ENCODE data around the gene CD300LF.

DNA sequence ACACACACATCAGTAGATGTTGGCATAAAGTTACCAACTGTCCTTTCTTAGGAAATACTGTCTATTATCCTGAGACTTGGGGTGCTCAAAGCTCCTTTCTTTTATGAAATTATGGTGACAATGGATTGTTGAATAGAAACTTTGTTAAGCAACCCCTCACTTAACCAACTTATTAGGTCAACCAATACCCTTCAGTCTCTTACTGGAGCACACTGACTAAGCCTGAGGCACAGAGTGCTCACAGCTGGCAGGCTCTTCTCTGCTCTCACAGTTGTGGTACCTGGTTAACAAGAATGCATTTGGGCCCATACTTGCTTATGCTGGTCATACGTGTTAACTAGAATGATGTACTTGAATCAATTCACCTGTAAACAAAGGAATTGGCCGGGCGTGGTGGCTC lies 24.8 kb downstream of the CD300LF start:
- TF ChIP-seq, protein P1, sequence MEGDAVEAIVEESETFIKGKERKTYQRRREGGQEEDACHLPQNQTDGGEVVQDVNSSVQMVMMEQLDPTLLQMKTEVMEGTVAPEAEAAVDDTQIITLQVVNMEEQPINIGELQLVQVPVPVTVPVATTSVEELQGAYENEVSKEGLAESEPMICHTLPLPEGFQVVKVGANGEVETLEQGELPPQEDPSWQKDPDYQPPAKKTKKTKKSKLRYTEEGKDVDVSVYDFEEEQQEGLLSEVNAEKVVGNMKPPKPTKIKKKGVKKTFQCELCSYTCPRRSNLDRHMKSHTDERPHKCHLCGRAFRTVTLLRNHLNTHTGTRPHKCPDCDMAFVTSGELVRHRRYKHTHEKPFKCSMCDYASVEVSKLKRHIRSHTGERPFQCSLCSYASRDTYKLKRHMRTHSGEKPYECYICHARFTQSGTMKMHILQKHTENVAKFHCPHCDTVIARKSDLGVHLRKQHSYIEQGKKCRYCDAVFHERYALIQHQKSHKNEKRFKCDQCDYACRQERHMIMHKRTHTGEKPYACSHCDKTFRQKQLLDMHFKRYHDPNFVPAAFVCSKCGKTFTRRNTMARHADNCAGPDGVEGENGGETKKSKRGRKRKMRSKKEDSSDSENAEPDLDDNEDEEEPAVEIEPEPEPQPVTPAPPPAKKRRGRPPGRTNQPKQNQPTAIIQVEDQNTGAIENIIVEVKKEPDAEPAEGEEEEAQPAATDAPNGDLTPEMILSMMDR (IDR thresholded peaks at IDR 0.05) = no peak
- TF ChIP-seq POLR2A (IDR thresholded peaks at IDR 0.05) (no peak), POLR2AphosphoS5 (IDR thresholded peaks at IDR 0.05; ENCODE audit: insufficient read depth in 1 of 2, low read depth in 1 of 2) (no peak)
